H9 (cell line): ENCODE data around the gene CHKB. TPM values are rescaled to one million over a fixed set of nuclear protein-coding genes. Genes with fewer than 3 reads are reported as not detected.

Experiments
- DNase-seq: peaks from one replicate; pipeline ENCODE4 v3.0.0-alpha.2; 2017
- H2AFZ ChIP-seq: one replicate; pipeline ENCODE4 v1.6.1; 2013; ENCODE audit warnings: mild to moderate bottlenecking, low read length, control low read depth, moderate library complexity
- H2AK5ac ChIP-seq: 2 replicates; pipeline ENCODE4 v1.6.1; 2013; ENCODE audit warnings: low read length, control low read depth, mixed read lengths; ENCODE audit not compliant: insufficient read length
- H2BK120ac ChIP-seq: one replicate; pipeline ENCODE4 v1.6.1; 2013; ENCODE audit warnings: low read depth, mild to moderate bottlenecking, low read length, control low read depth, inconsistent platforms; ENCODE audit not compliant: poor library complexity, severe bottlenecking
- H2BK12ac ChIP-seq: 2 replicates; pipeline ENCODE4 v1.6.1; 2013; ENCODE audit warnings: low read length, control low read depth, mixed read lengths, low read depth; ENCODE audit not compliant: insufficient read length
- H2BK15ac ChIP-seq: 2 replicates; pipeline ENCODE4 v1.6.1; 2013; ENCODE audit warnings: low read depth, low read length, control low read depth
- H2BK20ac ChIP-seq: one replicate; pipeline ENCODE4 v1.6.1; 2013; ENCODE audit warnings: low read depth, mild to moderate bottlenecking, low read length, control low read depth, inconsistent platforms; ENCODE audit not compliant: poor library complexity, severe bottlenecking
- H2BK5ac ChIP-seq: 2 replicates; pipeline ENCODE4 v1.6.1; 2013; ENCODE audit warnings: low read length, control low read depth, mixed read lengths; ENCODE audit not compliant: insufficient read length
- H3K14ac ChIP-seq: 2 replicates; pipeline ENCODE4 v1.6.1; 2013; ENCODE audit warnings: low read length, control low read depth; ENCODE audit not compliant: insufficient read depth
- H3K18ac ChIP-seq: 2 replicates; pipeline ENCODE4 v1.6.1; 2013; ENCODE audit warnings: low read depth, mild to moderate bottlenecking, mixed read lengths, low read length, control low read depth; ENCODE audit not compliant: insufficient read length
- H3K23ac ChIP-seq: 2 replicates; pipeline ENCODE4 v1.6.1; 2013; ENCODE audit warnings: low read length, control low read depth, mixed read lengths, low read depth; ENCODE audit not compliant: insufficient read length
- H3K23me2 ChIP-seq: 2 replicates; pipeline ENCODE4 v1.6.1; 2013; ENCODE audit warnings: low read depth, mild to moderate bottlenecking, mixed read lengths, low read length, control low read depth; ENCODE audit not compliant: insufficient read length, poor library complexity, severe bottlenecking
- H3K27ac ChIP-seq: 2 replicates; pipeline ENCODE4 v1.5.1; 2013; ENCODE audit warnings: low read length, control low read depth, mixed read lengths, low read depth; ENCODE audit not compliant: insufficient read length
- H3K27me3 ChIP-seq: 2 replicates; pipeline ENCODE4 v1.6.1; 2013; ENCODE audit warnings: low read length, control low read depth, inconsistent platforms; ENCODE audit not compliant: insufficient read depth
- H3K4ac ChIP-seq: 2 replicates; pipeline ENCODE4 v1.6.1; 2013; ENCODE audit warnings: low read depth, mild to moderate bottlenecking, control low read depth, inconsistent platforms, low read length, moderate library complexity
- H3K4me1 ChIP-seq: 2 replicates; pipeline ENCODE4 v1.6.1; 2013; ENCODE audit warnings: low read length, control low read depth, inconsistent platforms; ENCODE audit not compliant: insufficient read depth
- H3K4me2 ChIP-seq: 2 replicates; pipeline ENCODE4 v1.6.1; 2013; ENCODE audit warnings: low read length, control low read depth, mixed read lengths; ENCODE audit not compliant: insufficient read length, insufficient read depth
- H3K56ac ChIP-seq: 2 replicates; pipeline ENCODE4 v1.6.1; 2013; ENCODE audit warnings: low read depth, mild to moderate bottlenecking, mixed read lengths, low read length, control low read depth; ENCODE audit not compliant: insufficient read length
- H3K79me1 ChIP-seq: 2 replicates; pipeline ENCODE4 v1.6.1; 2013; ENCODE audit warnings: low read depth, mild to moderate bottlenecking, moderate library complexity, low read length, control low read depth, inconsistent platforms; ENCODE audit not compliant: insufficient read depth, poor library complexity, severe bottlenecking
- H3K79me2 ChIP-seq: 2 replicates; pipeline ENCODE4 v1.6.1; 2013; ENCODE audit warnings: low read length, control low read depth, inconsistent platforms; ENCODE audit not compliant: insufficient read depth
- H3K9ac ChIP-seq: 2 replicates; pipeline ENCODE4 v1.6.1; 2013; ENCODE audit warnings: low read length, control low read depth, mixed read lengths; ENCODE audit not compliant: insufficient read length; ENCODE audit errors: extremely low read depth
- H3K9me3 ChIP-seq: one replicate; pipeline ENCODE4 v1.6.1; 2013; ENCODE audit warnings: low read depth, low read length, inconsistent platforms; ENCODE audit not compliant: control insufficient read depth
- H3T11ph ChIP-seq: one replicate; pipeline ENCODE4 v1.6.1; 2013; ENCODE audit warnings: mild to moderate bottlenecking, low read length, control low read depth, inconsistent platforms
- H4K20me1 ChIP-seq: one replicate; pipeline ENCODE4 v1.6.1; 2013; ENCODE audit not compliant: control insufficient read depth, insufficient read length, insufficient read depth
- H4K5ac ChIP-seq: 2 replicates; pipeline ENCODE4 v1.6.1; 2013; ENCODE audit warnings: low read depth, mild to moderate bottlenecking, mixed read lengths, low read length, control low read depth; ENCODE audit not compliant: insufficient read length
- H4K8ac ChIP-seq: replicated peaks from 2 replicates; pipeline ENCODE4 v1.6.1; 2013; ENCODE audit warnings: low read length, control low read depth, mixed read lengths, low read depth; ENCODE audit not compliant: insufficient read length
- H4K91ac ChIP-seq: 2 replicates; pipeline ENCODE4 v1.6.1; 2013; ENCODE audit warnings: low read depth, mild to moderate bottlenecking, moderate library complexity, mixed read lengths, low read length, control low read depth; ENCODE audit not compliant: insufficient read length
- H3K27ac Mint-ChIP-seq, 3 experiments: 2 replicates in 2 of 3; 3 replicates in 1 of 3; pipeline ENCODE4 v1.8.0; 2020 to 2021; ENCODE audit warnings: mixed read lengths in 3 of 3, mild to moderate bottlenecking in 1 of 3, moderate library complexity in 1 of 3
- H3K27me3 Mint-ChIP-seq: 2 replicates; pipeline ENCODE4 v1.8.0; 2021; ENCODE audit warnings: low read depth, mild to moderate bottlenecking, moderate library complexity, mixed read lengths
- H3K36me3 Mint-ChIP-seq, 3 experiments: 2 replicates in 2 of 3; 3 replicates in 1 of 3; pipeline ENCODE4 v1.8.0; 2020 to 2021; ENCODE audit warnings: low read depth in 3 of 3, mixed read lengths in 3 of 3; ENCODE audit not compliant: insufficient read depth in 1 of 3
- H3K4me1 Mint-ChIP-seq, 2 experiments: 2 replicates each; pipeline ENCODE4 v1.8.0; 2020; ENCODE audit warnings: mixed read lengths in 2 of 2
- H3K4me3 Mint-ChIP-seq, 2 experiments: 2 replicates in 1 of 2; 3 replicates in 1 of 2; pipeline ENCODE4 v1.8.0; 2020 to 2021; ENCODE audit warnings: mild to moderate bottlenecking in 2 of 2, mixed read lengths in 2 of 2, moderate library complexity in 1 of 2
- H3K9me3 Mint-ChIP-seq, 2 experiments: 2 replicates in 1 of 2; 3 replicates in 1 of 2; pipeline ENCODE4 v1.8.0; 2020; ENCODE audit warnings: mild to moderate bottlenecking in 2 of 2, mixed read lengths in 2 of 2, moderate library complexity in 1 of 2
- WGBS: extraction: QIAGEN DNeasy Blood & Tissue Kit; methylation state at CpG from one replicate; pipeline ENCODE4 v1.1.7; 2013; ENCODE audit warnings: missing lambda C conversion rate, low lambda C conversion rate, mixed read lengths; ENCODE audit not compliant: insufficient read length; ENCODE audit errors: extremely low coverage; 5-methylcytosine and 5-hydroxymethylcytosine counted together
- total RNA-seq: library from RNA; stranded (reverse); gene quantifications from 2 replicates; pipeline ENCODE4 v1.2.1, GENCODE V29; 2021
- TF ChIP-seq, protein P1 (sequence below): fragments of 200-600 bp; sonication (generic); conservative IDR thresholded peaks from 3 replicates; pipeline ENCODE4 v1.8.0; 2021; ENCODE audit warnings: antibody characterized with exemption, mild to moderate bottlenecking

The CHKB gene
- total RNA-seq, 1 experiment from 2014 or later = 64.9 TPM

DNA sequence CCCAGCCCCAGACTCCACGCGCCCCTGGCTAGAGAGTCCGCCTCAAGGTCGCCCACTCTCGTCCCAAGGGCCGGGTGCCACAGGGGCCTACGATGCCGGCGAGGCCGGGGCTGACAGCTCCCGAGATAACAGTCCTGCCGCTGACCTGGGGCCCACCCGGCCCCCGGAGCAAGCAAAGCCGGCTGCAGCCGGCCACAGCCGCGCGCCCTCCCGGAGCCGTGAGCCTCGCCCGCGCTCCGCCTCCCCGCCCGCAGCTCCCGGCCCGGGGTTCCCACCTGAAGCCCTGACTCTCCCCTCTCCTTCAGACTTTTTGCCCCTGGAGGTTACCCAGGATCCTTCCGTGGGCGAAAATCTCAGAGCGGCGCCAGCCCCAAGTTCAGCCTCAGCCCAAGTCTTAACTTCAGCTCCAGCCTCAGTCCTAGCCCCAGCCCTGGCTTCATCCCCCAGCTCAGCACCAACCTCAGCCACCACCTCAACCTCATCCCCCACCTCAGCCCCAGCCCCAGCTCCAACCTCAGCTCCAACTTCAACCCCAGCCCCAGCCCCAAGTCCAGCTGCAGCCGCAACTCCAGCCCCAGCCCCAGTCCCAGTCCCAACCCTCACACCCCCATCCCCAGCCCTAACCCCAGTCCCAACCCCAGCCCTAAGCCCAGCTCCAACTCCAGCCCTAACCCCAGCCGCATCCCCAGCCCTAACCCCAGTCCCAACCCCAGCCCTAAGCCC, 35.2 kb downstream of the CHKB start:
- no peak overlapping the region for H4K91ac ChIP-seq
- no peak overlapping the region for H2BK5ac ChIP-seq
- H3K27me3 ChIP-seq = no peaks in the 10 kb centered on the region; the same call in 1 of the 2 replicates
- no CpG with 5 or more reads among the region's 35 CpGs for WGBS
- H2AK5ac ChIP-seq = no peak overlapping the region
- no peak overlapping the region for H4K5ac ChIP-seq
- H3K56ac ChIP-seq = no peak overlapping the region
- Mint-ChIP-seq H3K9me3 (no peaks in the 10 kb centered on the region; a peak in 1 of 5 replicates), H3K27me3 (peaks cover 39% of the 10 kb centered on the region), H3K4me3 (no peak overlapping the region), H3K27ac (no peak overlapping the region), H3K4me1 (peaks cover 0 to 3% of the 10 kb centered on the region in 2 experiments; a peak in 1 of 4 replicates), H3K36me3 (no peaks in the 10 kb centered on the region)
- no peak overlapping the region for H2BK12ac ChIP-seq
- no peaks in the 10 kb centered on the region for H3K79me2 ChIP-seq
- no peaks in the 10 kb centered on the region for H3K4me1 ChIP-seq
- H4K8ac ChIP-seq = no peak overlapping the region
- no peaks in the 10 kb centered on the region for H4K20me1 ChIP-seq
- no peak overlapping the region for H2BK15ac ChIP-seq
- no peak overlapping the region for H3K14ac ChIP-seq
- no peak overlapping the region for H3K4ac ChIP-seq
- no peak overlapping the region for H2BK20ac ChIP-seq
- no peak overlapping the region for H3T11ph ChIP-seq
- H3K4me2 ChIP-seq = no peak overlapping the region
- H3K27ac ChIP-seq = no peak overlapping the region
- H3K9me3 ChIP-seq = no peaks in the 10 kb centered on the region
- DNase-seq = no peak
- H3K23me2 ChIP-seq = peaks cover 2% of the 10 kb centered on the region
- no peak overlapping the region for H3K9ac ChIP-seq
- no peaks in the 10 kb centered on the region for H3K79me1 ChIP-seq
- H3K23ac ChIP-seq = no peak overlapping the region
- no peak overlapping the region for H2BK120ac ChIP-seq
- H2AFZ ChIP-seq = no peak overlapping the region
- TF ChIP-seq, protein P1, sequence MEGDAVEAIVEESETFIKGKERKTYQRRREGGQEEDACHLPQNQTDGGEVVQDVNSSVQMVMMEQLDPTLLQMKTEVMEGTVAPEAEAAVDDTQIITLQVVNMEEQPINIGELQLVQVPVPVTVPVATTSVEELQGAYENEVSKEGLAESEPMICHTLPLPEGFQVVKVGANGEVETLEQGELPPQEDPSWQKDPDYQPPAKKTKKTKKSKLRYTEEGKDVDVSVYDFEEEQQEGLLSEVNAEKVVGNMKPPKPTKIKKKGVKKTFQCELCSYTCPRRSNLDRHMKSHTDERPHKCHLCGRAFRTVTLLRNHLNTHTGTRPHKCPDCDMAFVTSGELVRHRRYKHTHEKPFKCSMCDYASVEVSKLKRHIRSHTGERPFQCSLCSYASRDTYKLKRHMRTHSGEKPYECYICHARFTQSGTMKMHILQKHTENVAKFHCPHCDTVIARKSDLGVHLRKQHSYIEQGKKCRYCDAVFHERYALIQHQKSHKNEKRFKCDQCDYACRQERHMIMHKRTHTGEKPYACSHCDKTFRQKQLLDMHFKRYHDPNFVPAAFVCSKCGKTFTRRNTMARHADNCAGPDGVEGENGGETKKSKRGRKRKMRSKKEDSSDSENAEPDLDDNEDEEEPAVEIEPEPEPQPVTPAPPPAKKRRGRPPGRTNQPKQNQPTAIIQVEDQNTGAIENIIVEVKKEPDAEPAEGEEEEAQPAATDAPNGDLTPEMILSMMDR = no peak
- H3K18ac ChIP-seq = no peak overlapping the region
